Gastroesophageal sphincter (tissue), 3 donors: ENCODE results near the gene VPS35L.

ENCODE experiments used
- CTCF ChIP-seq, 4 experiments: fragments of 200-600 bp in 2 of 4; fragments of 450-650 bp in 2 of 4; sonication (generic) in 1 of 4; IDR thresholded peaks; one replicate each; pipeline ENCODE4 v1.5.1; 2017 to 2019; ENCODE audit warnings: antibody characterized with exemption in 4 of 4, mild to moderate bottlenecking in 2 of 4, moderate library complexity in 2 of 4
- POLR2A ChIP-seq, 2 donors: fragments of 450-650 bp; IDR thresholded peaks; one replicate each; pipeline ENCODE4 v1.6.1; 2017; ENCODE audit warnings: antibody characterized with exemption in 2 of 2, mild to moderate bottlenecking in 2 of 2, moderate library complexity in 1 of 2
- POLR2AphosphoS5 ChIP-seq: sonication (generic); formaldehyde crosslinking; IDR thresholded peaks from one replicate; pipeline ENCODE4 v1.6.1; 2017; ENCODE audit warnings: antibody characterized with exemption

- TF ChIP-seq CTCF (IDR thresholded peaks at IDR 0.05) = no peak
- TF ChIP-seq POLR2A (IDR thresholded peaks at IDR 0.05) = no peak
- no peak for TF ChIP-seq POLR2AphosphoS5
Measured at GRCh38 chr16:19512297-19512696, 43.2 kb upstream of the VPS35L start.
